Thyroid gland (tissue), 4 donors: ENCODE results near the gene PHLPP1.

Experiments
- CTCF ChIP-seq, 6 experiments: fragments of 200-600 bp in 3 of 6; fragments of 450-650 bp in 3 of 6; sonication (generic) in 3 of 6; IDR thresholded peaks; one replicate each; pipeline ENCODE4 v1.5.1; 2016 to 2019; ENCODE audit warnings: antibody characterized with exemption in 6 of 6, mild to moderate bottlenecking in 2 of 6, inconsistent platforms in 1 of 6, moderate library complexity in 1 of 6
- POLR2A ChIP-seq, 2 donors: fragments of 450-650 bp; IDR thresholded peaks; one replicate each; pipeline ENCODE4 v1.6.1; 2017; ENCODE audit warnings: antibody characterized with exemption in 2 of 2, mild to moderate bottlenecking in 2 of 2, moderate library complexity in 1 of 2

GRCh38 chr18:62749389-62749788 lies 34.0 kb downstream of the PHLPP1 start:
- no peak for TF ChIP-seq CTCF (IDR thresholded peaks at IDR 0.05)
- TF ChIP-seq POLR2A (IDR thresholded peaks at IDR 0.05) = no peak
